HEK293 (cell line): ENCODE measurements around the gene RGL3.

Source experiments
- FEZF1 ChIP-seq: fragments of 450-650 bp; formaldehyde crosslinking; IDR thresholded peaks from 2 replicates; pipeline ENCODE4 v1.5.1; 2016; ENCODE audit warnings: missing biosample characterization, missing genetic modification characterization
- GFI1B ChIP-seq: fragments of 450-650 bp; formaldehyde crosslinking; IDR thresholded peaks from 2 replicates; pipeline ENCODE4 v1.5.1; 2016; ENCODE audit warnings: missing biosample characterization, missing genetic modification characterization
- GLIS2 ChIP-seq: fragments of 450-650 bp; formaldehyde crosslinking; IDR thresholded peaks from 2 replicates; pipeline ENCODE4 v1.5.1; 2016; ENCODE audit warnings: missing biosample characterization, missing genetic modification characterization
- HOXA7 ChIP-seq: sonication (generic); formaldehyde crosslinking; IDR thresholded peaks from 2 replicates; pipeline ENCODE4 v1.8.1; 2022; ENCODE audit warnings: missing genetic modification reagents, borderline replicate concordance
- KLF10 ChIP-seq: fragments of 450-650 bp; IDR thresholded peaks from 2 replicates; pipeline ENCODE4 v1.5.1; 2018; ENCODE audit warnings: missing biosample characterization, mild to moderate bottlenecking, missing genetic modification characterization
- KLF7 ChIP-seq: fragments of 450-650 bp; formaldehyde crosslinking; IDR thresholded peaks from 2 replicates; pipeline ENCODE4 v1.5.1; 2016; ENCODE audit warnings: missing biosample characterization, missing genetic modification characterization, borderline replicate concordance
- PRDM1 ChIP-seq: fragments of 450-650 bp; formaldehyde crosslinking; IDR thresholded peaks from 2 replicates; pipeline ENCODE4; 2016; ENCODE audit warnings: missing biosample characterization, missing genetic modification characterization
- SETDB1 ChIP-seq: IDR thresholded peaks from one replicate; pipeline ENCODE4 v1.6.1; 2017; ENCODE audit warnings: mild to moderate bottlenecking, low read length, moderate library complexity, mixed read lengths; ENCODE audit not compliant: insufficient read length
- ZEB2 ChIP-seq: fragments of 450-650 bp; formaldehyde crosslinking; IDR thresholded peaks from 2 replicates; pipeline ENCODE4 v1.5.1; 2016; ENCODE audit warnings: missing biosample characterization, missing genetic modification characterization
- ZFHX2 ChIP-seq: fragments of 450-650 bp; formaldehyde crosslinking; conservative IDR thresholded peaks from 2 replicates; pipeline ENCODE4 v1.5.1; 2016; ENCODE audit warnings: missing biosample characterization, missing genetic modification characterization
- ZFP37 ChIP-seq: fragments of 450-650 bp; formaldehyde crosslinking; IDR thresholded peaks from 2 replicates; pipeline ENCODE4 v1.5.1; 2016; ENCODE audit warnings: missing biosample characterization, missing genetic modification characterization
- ZFP41 ChIP-seq: fragments of 450-650 bp; formaldehyde crosslinking; IDR thresholded peaks from 2 replicates; pipeline ENCODE4 v1.5.1; 2016; ENCODE audit warnings: missing biosample characterization, missing genetic modification characterization, borderline replicate concordance
- ZFP69B ChIP-seq: fragments of 450-650 bp; formaldehyde crosslinking; IDR thresholded peaks from 2 replicates; pipeline ENCODE4 v1.5.1; 2016; ENCODE audit warnings: missing biosample characterization, missing genetic modification characterization
- ZNF114 ChIP-seq: fragments of 450-650 bp; formaldehyde crosslinking; IDR thresholded peaks from 2 replicates; pipeline ENCODE4 v1.5.0; 2017; ENCODE audit warnings: missing biosample characterization, missing genetic modification characterization
- ZNF133 ChIP-seq: fragments of 450-650 bp; formaldehyde crosslinking; IDR thresholded peaks from 2 replicates; pipeline ENCODE4 v1.5.1; 2016; ENCODE audit warnings: missing biosample characterization, missing genetic modification characterization
- ZNF221 ChIP-seq: fragments of 450-650 bp; formaldehyde crosslinking; IDR thresholded peaks from 2 replicates; pipeline ENCODE4 v1.5.1; 2017; ENCODE audit warnings: missing biosample characterization, missing genetic modification characterization, borderline replicate concordance
- ZNF274 ChIP-seq, 2 experiments: fragments of 200-500 bp in 1 of 2; fragments of 450-650 bp in 1 of 2; sonication (Bioruptor generic) in 1 of 2; formaldehyde crosslinking in 1 of 2; IDR thresholded peaks; 2 replicates each; pipeline versions ENCODE4 v1.5.1 to v1.6.1; 2014 to 2016; ENCODE audit warnings: borderline replicate concordance in 1 of 2, inconsistent platforms in 1 of 2, low read length in 1 of 2, missing biosample characterization in 1 of 2, missing genetic modification characterization in 1 of 2
- ZNF311 ChIP-seq: fragments of 450-650 bp; formaldehyde crosslinking; IDR thresholded peaks from 2 replicates; pipeline ENCODE4 v1.5.1; 2017; ENCODE audit warnings: missing biosample characterization, missing genetic modification characterization, borderline replicate concordance
- ZNF324 ChIP-seq: fragments of 450-650 bp; formaldehyde crosslinking; IDR thresholded peaks from 2 replicates; pipeline ENCODE4 v1.5.1; 2016; ENCODE audit warnings: missing biosample characterization, missing genetic modification characterization
- ZNF350 ChIP-seq: fragments of 450-650 bp; formaldehyde crosslinking; IDR thresholded peaks from 2 replicates; pipeline ENCODE4 v1.5.0; 2017; ENCODE audit warnings: missing biosample characterization, mild to moderate bottlenecking, missing genetic modification characterization
- ZNF354C ChIP-seq: fragments of 450-650 bp; formaldehyde crosslinking; IDR thresholded peaks from 2 replicates; pipeline ENCODE4 v1.5.1; 2016; ENCODE audit warnings: missing biosample characterization, missing genetic modification characterization, low read depth, borderline replicate concordance
- ZNF391 ChIP-seq: fragments of 450-650 bp; formaldehyde crosslinking; IDR thresholded peaks from 2 replicates; pipeline ENCODE4 v1.5.1; 2016; ENCODE audit warnings: low read depth, missing biosample characterization, missing genetic modification characterization, borderline replicate concordance
- ZNF514 ChIP-seq: fragments of 450-650 bp; formaldehyde crosslinking; IDR thresholded peaks from 2 replicates; pipeline ENCODE4 v1.5.1; 2016; ENCODE audit warnings: missing biosample characterization, missing genetic modification characterization
- ZNF555 ChIP-seq: fragments of 450-650 bp; formaldehyde crosslinking; conservative IDR thresholded peaks from 2 replicates; pipeline ENCODE4 v1.5.1; 2017; ENCODE audit warnings: missing biosample characterization, mild to moderate bottlenecking, missing genetic modification characterization, inconsistent platforms
- ZNF624 ChIP-seq: fragments of 450-650 bp; formaldehyde crosslinking; IDR thresholded peaks from 2 replicates; pipeline ENCODE4 v1.5.1; 2017; ENCODE audit warnings: missing biosample characterization, missing genetic modification characterization
- ZNF626 ChIP-seq: fragments of 450-650 bp; sonication (Bioruptor Pico); formaldehyde crosslinking; IDR thresholded peaks from 2 replicates; pipeline ENCODE4 v1.5.1; 2018; ENCODE audit warnings: missing biosample characterization, missing genetic modification characterization, inconsistent platforms
- ZNF707 ChIP-seq: fragments of 450-650 bp; formaldehyde crosslinking; IDR thresholded peaks from 2 replicates; pipeline ENCODE4 v1.5.1; 2016; ENCODE audit warnings: missing biosample characterization, missing genetic modification characterization
- TF ChIP-seq, protein P1 (sequence below): fragments of 450-650 bp; formaldehyde crosslinking; conservative IDR thresholded peaks from 2 replicates; pipeline ENCODE4 v1.5.1; 2016; ENCODE audit warnings: low read depth, missing biosample characterization, missing genetic modification characterization
- TF ChIP-seq, protein P2 (sequence below): fragments of 450-650 bp; formaldehyde crosslinking; IDR thresholded peaks from 2 replicates; pipeline ENCODE4 v1.5.1; 2016; ENCODE audit warnings: missing biosample characterization, missing genetic modification characterization
- TF ChIP-seq, protein P3 (sequence below): fragments of 450-650 bp; formaldehyde crosslinking; IDR thresholded peaks from 2 replicates; pipeline ENCODE4 v1.5.1; 2016; ENCODE audit warnings: missing biosample characterization, missing genetic modification characterization, low read depth
- TF ChIP-seq, protein P4 (sequence below): fragments of 450-650 bp; formaldehyde crosslinking; IDR thresholded peaks from 2 replicates; pipeline ENCODE4 v1.5.1; 2016; ENCODE audit warnings: missing biosample characterization, missing genetic modification characterization

RGL3 gene

DNA sequence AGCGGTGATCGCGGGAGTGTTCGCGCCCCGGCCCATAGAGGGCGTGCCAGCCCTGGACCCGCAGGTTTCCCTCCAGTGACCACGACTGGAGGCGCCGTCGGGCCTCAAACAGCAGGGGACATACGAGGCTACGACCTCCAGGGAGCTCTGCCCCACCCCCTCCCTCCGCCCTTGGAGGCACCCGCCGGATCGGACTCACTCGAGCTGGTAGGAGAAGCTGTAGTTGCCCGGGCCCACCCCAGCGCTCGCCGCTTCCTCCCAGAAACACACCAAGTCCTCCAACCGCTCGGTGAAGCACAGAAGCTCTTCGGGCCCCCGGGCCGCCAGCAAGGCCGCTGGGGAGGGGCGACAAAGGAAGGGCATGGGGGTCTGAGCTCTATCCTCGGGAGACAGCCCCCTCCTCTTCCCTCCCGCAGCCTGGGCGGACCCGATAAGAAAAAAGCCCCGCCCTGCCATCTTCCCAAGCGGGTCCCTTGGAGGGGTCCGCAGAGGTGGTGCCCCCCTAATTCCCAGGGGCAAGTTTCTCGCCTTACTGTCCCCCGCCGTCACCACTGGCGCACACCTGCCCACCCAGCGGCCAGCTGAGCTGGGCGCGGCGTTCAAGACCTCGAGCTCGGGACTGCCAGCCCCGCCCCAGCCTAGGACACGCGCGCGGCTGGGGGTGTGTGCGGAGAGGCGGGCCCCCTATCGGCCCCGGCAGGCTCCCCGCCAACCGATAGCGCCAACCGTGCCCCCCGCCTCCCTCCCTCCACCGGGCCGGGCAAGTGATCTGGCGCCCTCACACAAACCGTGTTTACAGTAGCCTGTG is 36.0 kb downstream of the RGL3 start (continued):
- TF ChIP-seq ZNF274 (IDR thresholded peaks at IDR 0.05; ENCODE audit: low read length) = no peak
- no peak for TF ChIP-seq ZNF274 (tag by site-specific recombination; IDR thresholded peaks at IDR 0.05; ENCODE audit: borderline replicate concordance)
- TF ChIP-seq ZNF133 (tag by site-specific recombination) = no peak
- no peak for TF ChIP-seq PRDM1 (tag by site-specific recombination)
- no peak for TF ChIP-seq ZNF707 (tag by site-specific recombination)
- TF ChIP-seq ZNF221 = no peak
- TF ChIP-seq ZNF514 (tag by site-specific recombination) = no peak
- TF ChIP-seq, protein P1, sequence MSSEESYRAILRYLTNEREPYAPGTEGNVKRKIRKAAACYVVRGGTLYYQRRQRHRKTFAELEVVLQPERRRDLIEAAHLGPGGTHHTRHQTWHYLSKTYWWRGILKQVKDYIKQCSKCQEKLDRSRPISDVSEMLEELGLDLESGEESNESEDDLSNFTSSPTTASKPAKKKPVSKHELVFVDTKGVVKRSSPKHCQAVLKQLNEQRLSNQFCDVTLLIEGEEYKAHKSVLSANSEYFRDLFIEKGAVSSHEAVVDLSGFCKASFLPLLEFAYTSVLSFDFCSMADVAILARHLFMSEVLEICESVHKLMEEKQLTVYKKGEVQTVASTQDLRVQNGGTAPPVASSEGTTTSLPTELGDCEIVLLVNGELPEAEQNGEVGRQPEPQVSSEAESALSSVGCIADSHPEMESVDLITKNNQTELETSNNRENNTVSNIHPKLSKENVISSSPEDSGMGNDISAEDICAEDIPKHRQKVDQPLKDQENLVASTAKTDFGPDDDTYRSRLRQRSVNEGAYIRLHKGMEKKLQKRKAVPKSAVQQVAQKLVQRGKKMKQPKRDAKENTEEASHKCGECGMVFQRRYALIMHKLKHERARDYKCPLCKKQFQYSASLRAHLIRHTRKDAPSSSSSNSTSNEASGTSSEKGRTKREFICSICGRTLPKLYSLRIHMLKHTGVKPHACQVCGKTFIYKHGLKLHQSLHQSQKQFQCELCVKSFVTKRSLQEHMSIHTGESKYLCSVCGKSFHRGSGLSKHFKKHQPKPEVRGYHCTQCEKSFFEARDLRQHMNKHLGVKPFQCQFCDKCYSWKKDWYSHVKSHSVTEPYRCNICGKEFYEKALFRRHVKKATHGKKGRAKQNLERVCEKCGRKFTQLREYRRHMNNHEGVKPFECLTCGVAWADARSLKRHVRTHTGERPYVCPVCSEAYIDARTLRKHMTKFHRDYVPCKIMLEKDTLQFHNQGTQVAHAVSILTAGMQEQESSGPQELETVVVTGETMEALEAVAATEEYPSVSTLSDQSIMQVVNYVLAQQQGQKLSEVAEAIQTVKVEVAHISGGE = peak; percentile 27; the same call in 1 of the 2 replicates
- TF ChIP-seq GFI1B (tag by site-specific recombination) = no peak
- TF ChIP-seq ZFP37 = peak; percentile 71; the same call in 1 of the 2 replicates
- no peak for TF ChIP-seq ZNF354C (tag by site-specific recombination)
- TF ChIP-seq ZNF624 (tag by site-specific recombination) = no peak
- TF ChIP-seq HOXA7 (CRISPR knock-in tag) = no peak
- TF ChIP-seq GLIS2 = peak; percentile 91
- TF ChIP-seq ZFP41 (tag by site-specific recombination) = no peak
- TF ChIP-seq, protein P2, sequence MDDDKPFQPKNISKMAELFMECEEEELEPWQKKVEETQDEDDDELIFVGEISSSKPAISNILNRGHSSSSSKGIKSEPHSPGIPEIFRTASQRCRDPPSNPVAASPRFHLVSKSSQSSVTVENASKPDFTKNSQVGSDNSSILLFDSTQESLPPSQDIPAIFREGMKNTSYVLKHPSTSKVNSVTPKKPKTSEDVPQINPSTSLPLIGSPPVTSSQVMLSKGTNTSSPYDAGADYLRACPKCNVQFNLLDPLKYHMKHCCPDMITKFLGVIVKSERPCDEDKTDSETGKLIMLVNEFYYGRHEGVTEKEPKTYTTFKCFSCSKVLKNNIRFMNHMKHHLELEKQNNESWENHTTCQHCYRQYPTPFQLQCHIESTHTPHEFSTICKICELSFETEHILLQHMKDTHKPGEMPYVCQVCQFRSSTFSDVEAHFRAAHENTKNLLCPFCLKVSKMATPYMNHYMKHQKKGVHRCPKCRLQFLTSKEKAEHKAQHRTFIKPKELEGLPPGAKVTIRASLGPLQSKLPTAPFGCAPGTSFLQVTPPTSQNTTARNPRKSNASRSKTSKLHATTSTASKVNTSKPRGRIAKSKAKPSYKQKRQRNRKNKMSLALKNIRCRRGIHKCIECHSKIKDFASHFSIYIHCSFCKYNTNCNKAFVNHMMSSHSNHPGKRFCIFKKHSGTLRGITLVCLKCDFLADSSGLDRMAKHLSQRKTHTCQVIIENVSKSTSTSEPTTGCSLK = no peak
- peak; percentile 53; the same call in 1 of the 2 replicates for TF ChIP-seq ZNF324
- no peak for TF ChIP-seq KLF7 (tag by site-specific recombination)
- TF ChIP-seq, protein P3, sequence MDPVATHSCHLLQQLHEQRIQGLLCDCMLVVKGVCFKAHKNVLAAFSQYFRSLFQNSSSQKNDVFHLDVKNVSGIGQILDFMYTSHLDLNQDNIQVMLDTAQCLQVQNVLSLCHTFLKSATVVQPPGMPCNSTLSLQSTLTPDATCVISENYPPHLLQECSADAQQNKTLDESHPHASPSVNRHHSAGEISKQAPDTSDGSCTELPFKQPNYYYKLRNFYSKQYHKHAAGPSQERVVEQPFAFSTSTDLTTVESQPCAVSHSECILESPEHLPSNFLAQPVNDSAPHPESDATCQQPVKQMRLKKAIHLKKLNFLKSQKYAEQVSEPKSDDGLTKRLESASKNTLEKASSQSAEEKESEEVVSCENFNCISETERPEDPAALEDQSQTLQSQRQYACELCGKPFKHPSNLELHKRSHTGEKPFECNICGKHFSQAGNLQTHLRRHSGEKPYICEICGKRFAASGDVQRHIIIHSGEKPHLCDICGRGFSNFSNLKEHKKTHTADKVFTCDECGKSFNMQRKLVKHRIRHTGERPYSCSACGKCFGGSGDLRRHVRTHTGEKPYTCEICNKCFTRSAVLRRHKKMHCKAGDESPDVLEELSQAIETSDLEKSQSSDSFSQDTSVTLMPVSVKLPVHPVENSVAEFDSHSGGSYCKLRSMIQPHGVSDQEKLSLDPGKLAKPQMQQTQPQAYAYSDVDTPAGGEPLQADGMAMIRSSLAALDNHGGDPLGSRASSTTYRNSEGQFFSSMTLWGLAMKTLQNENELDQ (tag by site-specific recombination) = no peak
- peak; percentile 62 for TF ChIP-seq ZFHX2 (tag by site-specific recombination)
- TF ChIP-seq ZEB2 = peak; percentile 71; the same call in 1 of the 2 replicates
- no peak for TF ChIP-seq ZNF626 (tag by site-specific recombination)
- TF ChIP-seq ZNF391 (tag by site-specific recombination) = no peak
- TF ChIP-seq ZNF350 (tag by site-specific recombination) = no peak
- no peak for TF ChIP-seq FEZF1 (tag by site-specific recombination)
- peak; percentile 93 for TF ChIP-seq ZFP69B (tag by site-specific recombination)
- no peak for TF ChIP-seq ZNF114 (tag by site-specific recombination)
- no peak for TF ChIP-seq ZNF555 (tag by site-specific recombination)
- TF ChIP-seq KLF10 (tag by site-specific recombination) = peak; percentile 97
- no peak for TF ChIP-seq ZNF311 (tag by site-specific recombination)
- TF ChIP-seq, protein P4, sequence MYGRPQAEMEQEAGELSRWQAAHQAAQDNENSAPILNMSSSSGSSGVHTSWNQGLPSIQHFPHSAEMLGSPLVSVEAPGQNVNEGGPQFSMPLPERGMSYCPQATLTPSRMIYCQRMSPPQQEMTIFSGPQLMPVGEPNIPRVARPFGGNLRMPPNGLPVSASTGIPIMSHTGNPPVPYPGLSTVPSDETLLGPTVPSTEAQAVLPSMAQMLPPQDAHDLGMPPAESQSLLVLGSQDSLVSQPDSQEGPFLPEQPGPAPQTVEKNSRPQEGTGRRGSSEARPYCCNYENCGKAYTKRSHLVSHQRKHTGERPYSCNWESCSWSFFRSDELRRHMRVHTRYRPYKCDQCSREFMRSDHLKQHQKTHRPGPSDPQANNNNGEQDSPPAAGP = peak; percentile 69
- no peak for TF ChIP-seq SETDB1
